GM18526 (cell line): Measurements from ENCODE around the gene TMEM131L.

ENCODE experiments used
- POLR2A ChIP-seq: IDR thresholded peaks from 3 replicates; pipeline ENCODE4 v1.6.1; 2011; ENCODE audit not compliant: insufficient read length; ENCODE audit errors: extremely low read depth

TMEM131L gene

DNA sequence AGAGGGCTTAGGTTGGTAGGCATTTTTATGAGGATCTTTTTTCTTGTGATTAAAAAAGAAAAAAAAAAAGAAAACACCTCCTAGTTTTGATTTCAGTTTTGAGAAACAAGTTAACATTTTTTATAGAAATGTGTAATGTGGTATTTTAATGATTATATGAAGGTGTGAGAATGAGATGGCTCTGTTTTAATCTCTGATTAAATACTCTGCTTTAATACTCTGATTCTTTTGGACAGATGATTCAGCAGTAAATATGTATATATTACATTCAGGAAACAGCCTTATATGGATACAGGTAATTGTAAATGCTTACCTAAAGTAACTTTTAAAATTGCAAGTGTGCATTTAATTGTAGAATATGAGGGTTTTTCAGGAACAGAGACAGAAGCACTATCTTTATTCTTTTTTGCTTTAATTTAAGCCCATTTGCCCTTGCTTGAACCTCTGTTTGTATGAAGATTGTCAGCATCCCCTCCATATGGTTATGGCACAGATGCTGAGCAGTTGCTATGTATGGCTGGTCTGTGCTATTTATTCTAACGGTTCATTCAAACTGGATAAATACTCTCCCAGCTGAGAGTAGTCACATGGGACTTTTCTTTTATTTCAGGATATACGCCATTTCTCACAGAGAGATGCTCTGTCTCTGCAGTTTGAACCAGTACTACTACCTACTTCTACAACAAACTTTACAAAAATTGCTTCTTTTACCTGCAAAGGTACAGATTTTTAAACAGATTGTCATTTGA, 117.0 kb downstream of the TMEM131L start:
- TF ChIP-seq POLR2A = no peak

DNA sequence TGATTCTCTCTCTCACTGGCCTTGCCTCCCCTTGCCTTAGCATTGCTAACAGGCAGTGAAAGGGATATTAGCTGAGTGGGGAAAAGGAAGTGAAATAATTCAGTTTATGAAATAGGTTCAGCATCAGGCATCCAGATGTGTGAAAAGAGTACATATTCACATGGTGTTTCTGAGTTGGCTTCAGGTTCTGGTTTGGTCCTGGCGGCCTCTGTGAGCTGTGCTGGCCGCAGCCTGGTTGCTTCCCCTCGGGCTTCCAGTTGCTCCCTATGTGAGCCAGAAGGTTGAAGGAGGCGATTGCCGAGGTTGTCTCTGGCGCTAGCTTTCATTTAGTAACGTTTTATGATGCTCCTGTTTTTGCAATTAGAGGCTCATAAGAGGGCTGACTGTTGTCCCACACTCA, 118.9 kb downstream of the TMEM131L start:
- no peak for TF ChIP-seq POLR2A

DNA sequence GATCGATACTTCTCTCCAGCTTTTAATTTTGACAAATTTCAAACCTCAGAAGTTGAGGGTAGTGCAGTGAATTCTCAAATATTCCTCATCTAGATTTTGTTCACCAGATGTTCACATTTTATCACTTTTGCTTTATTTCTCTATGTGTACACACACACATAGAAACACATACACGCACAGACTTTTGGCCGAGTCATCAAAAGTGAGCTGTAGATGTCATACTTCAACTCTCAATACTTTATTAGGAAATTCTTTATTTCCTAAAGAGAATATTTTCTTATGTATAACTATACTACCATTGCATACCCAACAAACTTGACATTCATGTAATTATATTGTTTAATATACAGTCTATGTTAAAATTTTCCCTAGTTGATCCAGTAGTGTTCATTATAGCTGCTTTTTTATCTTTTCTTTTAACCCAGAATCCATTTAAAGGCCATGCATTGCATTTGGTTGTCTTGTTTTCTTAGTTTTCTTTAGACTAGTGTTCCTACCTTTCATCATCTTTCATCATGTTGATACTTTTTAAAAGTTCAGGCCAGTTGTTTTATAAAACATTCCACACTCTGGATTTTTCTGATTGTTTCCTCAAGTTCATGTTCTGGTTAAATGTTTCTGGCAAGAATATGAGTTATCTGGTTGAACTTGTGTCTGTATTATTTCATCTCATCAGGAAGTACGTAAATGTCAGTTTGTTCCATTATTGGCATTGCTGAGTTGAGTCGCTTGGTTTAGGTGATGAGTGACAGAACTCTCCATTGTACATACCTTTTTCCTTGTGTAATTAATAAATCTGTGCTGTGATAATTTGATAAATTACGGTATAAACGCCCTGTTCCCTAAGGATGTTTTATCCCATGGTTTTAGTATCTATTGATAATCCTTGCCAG, 123.8 kb downstream of the TMEM131L start:
- TF ChIP-seq POLR2A = no peak

DNA sequence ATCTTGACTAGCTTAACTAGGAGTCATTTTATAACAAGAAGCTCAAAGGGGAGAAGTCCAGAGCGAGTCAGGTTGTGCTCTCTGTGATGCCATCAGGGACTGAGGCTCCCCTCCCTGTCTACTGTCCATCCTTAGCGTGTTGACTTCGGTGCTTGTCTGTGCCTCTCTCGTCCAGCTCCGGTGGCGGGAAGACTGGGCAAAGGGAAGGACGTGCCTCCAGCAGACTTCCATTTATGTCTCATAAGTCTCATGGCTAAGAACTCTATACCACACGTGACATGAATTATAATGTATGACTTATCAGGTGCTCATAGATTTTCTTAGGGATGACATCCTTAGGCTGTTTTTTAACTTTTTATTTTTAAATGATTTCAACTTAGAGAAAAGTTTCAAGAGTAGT, 125.3 kb downstream of the TMEM131L start:
- TF ChIP-seq POLR2A = no peak

DNA sequence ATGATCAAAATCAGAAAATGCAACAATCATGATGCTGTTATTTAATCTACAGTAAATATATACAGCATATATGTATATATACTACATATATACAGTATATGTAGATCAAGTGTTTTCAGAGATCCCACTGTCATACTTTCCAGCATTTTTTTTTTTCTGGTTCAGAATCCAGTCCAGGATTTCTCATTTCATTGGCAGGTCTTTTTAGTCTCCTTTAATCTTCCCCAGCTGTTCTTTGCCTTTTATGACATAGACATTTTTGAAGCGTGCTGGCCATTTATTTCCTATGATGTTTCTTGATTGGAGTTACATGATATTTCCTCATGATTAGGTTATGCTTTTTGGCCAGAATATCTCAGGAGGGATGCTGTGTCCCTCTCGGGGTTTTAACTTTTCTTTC, 125.9 kb downstream of the TMEM131L start:
- TF ChIP-seq POLR2A = no peak

GRCh38 chr4:153593161-153593560, 127.0 kb downstream of the TMEM131L start:
- TF ChIP-seq POLR2A = no peak

- TF ChIP-seq POLR2A = no peak
Measured at GRCh38 chr4:153594210-153594609, 128.1 kb downstream of the TMEM131L start.

DNA sequence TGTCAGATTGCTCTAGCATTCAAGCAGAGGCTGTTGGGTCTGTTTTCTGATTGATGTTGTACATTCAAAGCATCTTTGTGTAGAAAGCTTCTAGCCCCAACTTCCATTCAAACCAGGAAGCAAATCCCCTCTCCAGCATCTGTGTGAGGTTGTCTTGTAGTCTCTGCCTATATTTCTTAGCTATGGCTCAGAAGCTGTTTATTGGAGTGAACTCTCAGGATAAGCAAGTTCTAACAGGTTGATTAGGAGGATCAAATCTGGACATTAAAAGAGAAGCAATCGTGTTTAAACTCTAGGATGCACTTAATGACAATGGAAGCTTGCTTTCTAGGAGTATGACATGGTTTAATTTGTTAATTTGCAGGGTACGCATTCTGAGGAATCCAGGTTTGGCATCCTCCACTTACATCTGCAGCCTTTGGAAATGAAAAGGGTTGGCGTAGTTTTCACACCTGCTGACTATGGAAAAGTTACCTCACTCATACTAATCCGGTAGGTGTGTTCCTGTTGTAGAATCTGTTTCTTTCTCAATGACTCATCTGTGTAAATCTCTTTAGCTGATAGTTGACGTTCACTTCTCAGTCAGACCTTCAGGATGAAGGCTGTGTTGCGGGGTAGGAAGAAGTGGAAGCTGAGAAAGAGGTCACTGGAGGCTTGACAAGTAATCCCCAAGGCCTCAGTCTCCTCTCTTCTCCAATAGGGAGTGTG, 129.9 kb downstream of the TMEM131L start:
- TF ChIP-seq POLR2A = no peak

DNA sequence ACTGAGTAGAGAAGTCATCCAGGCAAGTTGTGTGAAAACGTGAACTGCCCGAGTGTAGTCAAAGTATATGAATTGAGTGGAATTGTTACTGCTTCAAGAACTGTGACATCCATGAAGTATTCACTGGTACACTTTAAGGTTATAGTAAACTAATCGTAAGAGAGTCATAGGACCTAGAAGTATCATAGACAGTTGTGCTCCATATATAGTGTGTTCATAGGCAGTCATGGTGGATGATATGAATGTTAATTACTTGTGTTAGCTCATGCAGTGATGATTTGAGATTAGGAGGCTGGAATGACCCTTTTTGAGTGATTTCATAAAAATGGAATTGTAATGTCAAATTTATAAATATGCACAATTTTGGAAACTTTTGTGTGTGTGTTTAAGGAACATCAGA, 136.6 kb downstream of the TMEM131L start:
- TF ChIP-seq POLR2A = no peak

DNA sequence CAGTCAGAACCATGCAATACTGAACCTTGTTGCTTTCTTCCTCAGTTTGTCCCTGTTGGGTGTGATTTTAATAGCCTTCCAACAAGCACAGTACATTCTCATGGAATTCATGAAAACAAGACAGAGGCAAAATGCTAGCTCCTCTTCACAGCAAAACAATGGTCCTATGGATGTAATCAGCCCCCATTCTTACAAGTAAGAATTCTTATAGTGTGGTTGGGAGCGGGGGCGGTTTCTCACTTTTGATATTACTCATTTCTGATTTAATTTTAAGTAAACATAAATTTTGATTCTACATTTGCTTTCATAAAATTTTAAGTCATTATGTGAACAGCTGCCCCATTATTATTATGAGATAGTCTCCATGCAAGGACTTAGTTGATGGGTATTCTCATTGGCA, 137.1 kb downstream of the TMEM131L start:
- TF ChIP-seq POLR2A = no peak

DNA sequence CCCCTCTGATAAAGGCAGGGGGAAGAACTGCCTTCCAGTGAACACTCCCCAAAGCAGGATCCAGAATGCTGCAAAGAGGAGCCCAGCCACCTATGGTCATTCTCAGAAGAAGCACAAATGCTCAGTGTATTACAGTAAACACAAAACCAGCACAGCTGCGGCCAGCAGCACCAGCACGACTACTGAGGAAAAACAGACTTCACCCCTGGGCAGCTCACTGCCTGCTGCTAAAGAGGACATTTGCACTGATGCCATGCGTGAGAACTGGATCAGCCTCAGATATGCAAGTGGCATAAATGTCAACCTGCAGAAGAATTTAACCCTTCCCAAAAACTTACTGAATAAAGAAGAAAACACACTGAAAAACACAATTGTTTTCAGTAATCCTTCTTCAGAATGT, 137.7 kb downstream of the TMEM131L start:
- no peak for TF ChIP-seq POLR2A

GRCh38 chr4:153610623-153611376, 144.6 kb downstream of the TMEM131L start:
- TF ChIP-seq POLR2A = no peak

- no peak for TF ChIP-seq POLR2A
Measured at GRCh38 chr4:153611679-153612078, 145.5 kb downstream of the TMEM131L start.

DNA sequence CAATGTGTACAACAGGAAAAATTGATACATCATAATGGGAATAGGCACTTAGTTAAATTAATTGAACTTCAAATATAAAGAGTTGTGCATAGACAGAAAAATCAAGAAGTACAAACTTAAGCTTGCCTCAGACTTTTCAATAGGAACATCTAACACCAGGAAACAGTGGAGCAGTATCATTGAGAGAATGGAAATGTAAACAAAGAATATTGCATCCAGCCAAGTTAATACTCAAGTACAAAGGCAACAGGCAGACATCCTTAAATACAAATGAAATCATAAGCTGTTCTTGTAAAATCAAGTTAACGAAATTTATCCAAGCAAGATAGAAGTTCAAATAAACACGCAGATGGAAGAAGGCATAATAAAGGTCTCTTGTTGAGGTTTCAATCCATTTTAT, 146.7 kb downstream of the TMEM131L start:
- no peak for TF ChIP-seq POLR2A

DNA sequence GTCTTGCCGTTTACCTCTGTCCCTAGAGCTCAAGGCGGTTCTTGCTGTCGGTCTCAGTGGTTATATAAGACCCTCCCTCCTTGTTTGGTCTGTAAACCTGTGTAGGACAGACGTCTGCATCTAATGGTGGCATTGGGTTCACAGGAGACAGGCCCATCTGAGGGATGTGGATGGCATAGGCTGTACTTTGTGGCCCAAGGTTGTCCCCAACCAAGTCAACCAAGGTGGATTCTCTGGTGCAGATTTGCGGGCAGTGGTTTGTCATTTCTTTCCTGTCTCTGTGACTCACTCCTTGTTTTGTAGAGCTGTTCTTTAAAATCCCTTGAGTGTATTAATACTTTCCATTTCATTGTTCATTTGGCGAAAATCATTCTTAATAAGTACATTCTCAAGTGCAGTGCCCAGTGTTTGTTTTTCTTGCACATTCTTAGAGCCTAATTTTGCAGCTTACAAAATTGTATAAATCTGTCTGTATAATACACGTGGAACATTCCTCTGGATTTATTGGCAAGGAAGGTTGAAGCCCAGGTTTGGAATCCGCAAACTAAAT, 149.9 kb downstream of the TMEM131L start:
- TF ChIP-seq POLR2A = no peak
